AG04449 (cell line): ENCODE data around the gene CCL2.

ENCODE experiments used
- CTCF ChIA-PET: fragments of 350-600 bp; formaldehyde crosslinking; extraction: SDS; loops from one replicate; lab custom pipeline; 2021; ENCODE audit warnings: antibody characterized with exemption; lab: Yijun Ruan, JAX
- POLR2A ChIA-PET: fragments of 400-600, 350-600 bp; formaldehyde crosslinking; extraction: SDS; loops from one replicate; lab custom pipeline; 2020; ENCODE audit warnings: antibody characterized with exemption, inconsistent platforms; lab: Yijun Ruan, JAX
- DNase-seq: peaks from one replicate; pipeline ENCODE4 v3.0.0-alpha.2; 2010; ENCODE audit warnings: low read depth, low spot score
- H3K4me3 ChIP-seq: 2 replicates; pipeline ENCODE4 v1.5.1; 2011; ENCODE audit warnings: low read depth, mild to moderate bottlenecking, control low read depth, low read length
- TF ChIP-seq, protein P1 (sequence below): IDR thresholded peaks from one replicate; pipeline ENCODE4 v1.5.1; 2011; ENCODE audit warnings: mild to moderate bottlenecking, moderate library complexity, low read length, control low read depth, inconsistent platforms; ENCODE audit not compliant: insufficient read depth; ENCODE audit errors: missing control alignments

CCL2 gene

DNA sequence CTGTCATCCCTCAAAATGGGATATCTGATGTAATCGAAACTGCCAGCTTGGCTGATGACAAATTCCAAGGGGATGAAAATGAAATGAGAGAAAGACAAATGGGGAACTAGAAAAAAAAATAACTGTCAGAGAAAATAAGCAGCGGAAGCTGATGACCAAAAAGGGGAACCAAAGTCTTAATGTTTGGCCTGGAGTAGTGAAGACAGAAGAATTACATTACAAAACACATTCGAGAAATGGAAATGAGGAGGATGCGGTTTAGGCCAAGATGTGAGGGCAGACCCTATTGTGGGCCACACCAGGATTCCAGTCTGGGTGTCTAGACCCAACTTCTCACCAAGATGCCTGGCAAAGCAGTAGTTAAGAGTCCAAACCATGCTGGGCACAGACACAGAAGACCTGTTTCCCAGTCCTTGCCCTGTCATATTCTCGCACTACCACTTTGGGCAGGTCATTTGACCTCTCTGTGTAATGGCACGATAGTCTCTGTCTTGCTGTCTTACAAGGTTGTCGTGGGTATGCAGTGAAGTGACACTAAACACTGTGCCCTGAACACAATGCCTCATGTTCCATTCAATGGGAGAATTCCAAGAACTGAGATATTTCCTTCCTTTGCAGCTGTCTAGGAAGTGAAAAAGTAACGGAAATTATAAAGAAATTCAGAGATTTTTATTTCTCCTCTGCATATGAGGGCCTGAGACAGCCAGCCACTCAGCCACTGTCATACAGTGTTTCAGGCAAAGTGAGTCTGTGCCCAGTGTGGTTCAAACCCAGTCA lies 12.3 kb upstream of the CCL2 start:
- H3K4me3 ChIP-seq: no peak overlapping the region
- no peak for DNase-seq
- ChIA-PET POLR2A (no interaction called here), CTCF (interaction anchor here (0.7 to 1.8 kb wide), 4 partner anchors 64 to 118 kb away, joined by 3 to 6 read pairs (median 4); no protein-coding TSS in a partner anchor)
- TF ChIP-seq, protein P1, sequence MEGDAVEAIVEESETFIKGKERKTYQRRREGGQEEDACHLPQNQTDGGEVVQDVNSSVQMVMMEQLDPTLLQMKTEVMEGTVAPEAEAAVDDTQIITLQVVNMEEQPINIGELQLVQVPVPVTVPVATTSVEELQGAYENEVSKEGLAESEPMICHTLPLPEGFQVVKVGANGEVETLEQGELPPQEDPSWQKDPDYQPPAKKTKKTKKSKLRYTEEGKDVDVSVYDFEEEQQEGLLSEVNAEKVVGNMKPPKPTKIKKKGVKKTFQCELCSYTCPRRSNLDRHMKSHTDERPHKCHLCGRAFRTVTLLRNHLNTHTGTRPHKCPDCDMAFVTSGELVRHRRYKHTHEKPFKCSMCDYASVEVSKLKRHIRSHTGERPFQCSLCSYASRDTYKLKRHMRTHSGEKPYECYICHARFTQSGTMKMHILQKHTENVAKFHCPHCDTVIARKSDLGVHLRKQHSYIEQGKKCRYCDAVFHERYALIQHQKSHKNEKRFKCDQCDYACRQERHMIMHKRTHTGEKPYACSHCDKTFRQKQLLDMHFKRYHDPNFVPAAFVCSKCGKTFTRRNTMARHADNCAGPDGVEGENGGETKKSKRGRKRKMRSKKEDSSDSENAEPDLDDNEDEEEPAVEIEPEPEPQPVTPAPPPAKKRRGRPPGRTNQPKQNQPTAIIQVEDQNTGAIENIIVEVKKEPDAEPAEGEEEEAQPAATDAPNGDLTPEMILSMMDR: no peak

- TF ChIP-seq, protein P1: no peak
- CTCF ChIA-PET: interaction anchor here (0.7 to 0.9 kb wide), 2 partner anchors 63 to 118 kb away, joined by 3 read pairs; no protein-coding TSS in a partner anchor
- H3K4me3 ChIP-seq: no peak overlapping the region
- DNase-seq: no peak
- POLR2A ChIA-PET: no interaction called here
These were observed 11.4 kb upstream of the CCL2 start for GRCh38 chr17:34243364-34244320.

GRCh38 chr17:34245351-34245905 lies 9.7 kb upstream of the CCL2 start:
- TF ChIP-seq, protein P1: no peak
- no peak for DNase-seq
- H3K4me3 ChIP-seq: no peak overlapping the region
- POLR2A ChIA-PET: no interaction called here
- CTCF ChIA-PET: no interaction called here

DNA sequence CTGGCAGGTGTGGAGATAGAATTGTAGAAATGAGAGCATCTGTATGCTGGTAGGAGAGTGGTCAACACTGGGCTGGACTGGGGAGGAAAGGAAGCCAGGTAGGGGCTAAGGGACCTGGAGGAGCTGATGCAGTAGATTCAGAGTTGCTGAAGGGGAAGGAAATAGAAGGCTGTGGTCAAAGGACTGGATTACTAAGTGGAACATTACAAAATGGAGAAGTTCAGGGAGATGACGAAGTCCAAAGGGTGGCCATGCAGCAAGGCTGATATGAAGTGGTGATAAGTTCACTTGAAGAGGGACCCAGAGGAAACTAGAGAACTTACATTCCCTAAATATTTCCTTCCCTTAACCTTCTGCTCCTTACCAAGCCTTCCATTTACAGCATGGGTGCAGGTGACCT lies 8.6 kb upstream of the CCL2 start:
- POLR2A ChIA-PET: no interaction called here
- H3K4me3 ChIP-seq: no peak overlapping the region
- no peak for DNase-seq
- TF ChIP-seq, protein P1: no peak
- CTCF ChIA-PET: no interaction called here

- TF ChIP-seq, protein P1: no peak
- CTCF ChIA-PET: no interaction called here
- H3K4me3 ChIP-seq: no peak overlapping the region
- POLR2A ChIA-PET: no interaction called here
- DNase-seq: no peak
These were observed 8.2 kb upstream of the CCL2 start for GRCh38 chr17:34246881-34247280.
